ENCODE measurements around the gene CARNS1.

GRCh38 chr11:67369801-67370284 lies 45.6 kb upstream of the CARNS1 start:
- TF ChIP-seq CTCF (IDR thresholded peaks at IDR 0.05) = no peak
- no peak for TF ChIP-seq POLR2A (IDR thresholded peaks at IDR 0.05)
